Left ventricle myocardium inferior (tissue), 1 donor: Measurements from ENCODE around the gene NAV2. TPM values are rescaled to one million over a fixed set of nuclear protein-coding genes. Genes with fewer than 3 reads are reported as not detected.
A peak's percentile ranks its signal among the peaks of the same experiment; 100 is the strongest.

Source experiments
- DNase-seq: peaks from one replicate; pipeline ENCODE4 v3.0.0-alpha.2; 2020
- H3K27ac ChIP-seq: fragments of 200-600 bp; replicated peaks from 2 replicates; pipeline ENCODE4 v1.8.0; 2021
- H3K27me3 ChIP-seq: fragments of 200-600 bp; 2 replicates; pipeline ENCODE4 v1.8.0; 2021; ENCODE audit warnings: low read depth
- H3K36me3 ChIP-seq: fragments of 200-600 bp; 2 replicates; pipeline ENCODE4 v1.8.0; 2021
- H3K4me1 ChIP-seq: fragments of 200-600 bp; 2 replicates; pipeline ENCODE4 v1.8.0; 2021
- H3K4me3 ChIP-seq: fragments of 200-600 bp; 2 replicates; pipeline ENCODE4 v1.8.0; 2021; ENCODE audit warnings: mild to moderate bottlenecking, moderate library complexity
- H3K9me3 ChIP-seq: fragments of 200-600 bp; replicated peaks from 2 replicates; pipeline ENCODE4 v1.8.0; 2021
- intact Hi-C: fragments of 100-400 bp; cut with micrococcal nuclease; formaldehyde crosslinking; loops from one replicate; pipeline ENCODE4 v1.11.0; 2022
- long read RNA-seq: library from polyadenylated mRNA; unstranded; transcript quantifications from one replicate; pipeline ENCODE4 v2.0.0, GENCODE V29; 2021
- total RNA-seq: library from RNA; stranded (reverse); fragmentation: NEBNext Ultra II Directional; extraction: Animal tissue kit (Norgen Biotek cat#: 25700); gene quantifications from one replicate; pipeline ENCODE4 v1.2.1, GENCODE V29; 2021
- TF ChIP-seq, protein P1 (sequence below): fragments of 200-600 bp; IDR thresholded peaks from 2 replicates; pipeline ENCODE4 v1.8.0; 2021; ENCODE audit warnings: antibody characterized with exemption, mild to moderate bottlenecking, borderline replicate concordance
- donor health status: DM: no; HTN: yes; CAD: no; lungs with severe emphysema.

The NAV2 gene
- 14.3 TPM for total RNA-seq
- long read RNA-seq, partial matches to known transcripts: 4 of 8 reads
- long read RNA-seq, other reads (novel, unspliced or antisense): 4 of 8 reads

DNA sequence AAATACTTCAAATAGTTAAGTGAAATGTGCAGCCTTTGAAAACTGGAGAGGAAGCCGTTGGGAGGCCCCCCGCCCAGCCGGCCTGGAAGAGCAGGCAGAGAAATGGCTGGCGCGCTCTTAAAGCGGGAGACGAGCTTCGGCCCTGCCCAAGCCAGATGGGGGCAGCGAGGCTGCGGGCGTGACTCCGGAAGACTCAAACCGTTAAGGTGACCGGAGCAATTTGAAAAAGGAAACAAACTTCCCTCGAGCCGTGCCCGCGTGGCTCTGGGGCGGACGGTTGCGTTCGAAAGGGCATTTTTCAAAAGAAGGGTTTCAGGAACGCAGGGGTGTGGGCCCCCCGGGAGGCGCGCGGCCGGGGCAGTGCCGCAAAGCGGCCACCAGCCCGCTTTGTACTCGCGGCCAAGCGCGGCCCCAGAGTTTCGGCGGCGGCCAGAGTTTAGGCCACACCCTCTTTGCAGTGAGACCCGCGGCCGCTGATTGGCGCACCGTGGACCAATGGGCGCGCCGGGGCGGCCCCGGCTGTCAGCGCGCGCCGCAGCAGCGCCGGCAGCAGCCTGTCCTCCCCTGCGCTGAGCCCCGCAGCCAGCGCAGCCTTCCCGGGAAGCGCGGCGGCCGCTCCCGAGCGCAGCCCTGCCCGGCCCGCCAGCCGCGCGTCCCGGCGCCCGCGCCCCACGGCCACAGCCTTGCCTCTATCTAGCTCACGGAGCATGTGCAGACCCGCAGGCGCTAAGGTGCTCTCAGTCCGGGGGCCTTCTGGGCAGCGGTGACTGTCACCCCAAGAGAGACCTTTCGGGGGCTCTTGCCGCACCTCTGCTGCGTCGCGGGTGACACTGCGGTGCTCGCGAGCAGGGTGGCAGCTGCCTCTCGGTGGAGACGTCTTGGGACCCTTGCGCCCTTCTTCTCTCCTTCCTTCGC, at the start of gene NAV2:
TSS of gene NAV2 (plus strand) at position 557 of the 915 bp plus-strand sequence. CDS start 859 bp downstream, outside the sequence.
- Histone ChIP-seq H3K36me3 (no peaks in the 10 kb centered on the region), H3K9me3 (no peaks in the 10 kb centered on the region), H3K4me1 (peaks cover 66% of the 10 kb centered on the region), H3K27me3 (no peaks in the 10 kb centered on the region), H3K4me3 (peak within 1 kb of the TSS; percentile 87), H3K27ac (peak within 1 kb of the TSS; percentile 97)
- TF ChIP-seq, protein P1, sequence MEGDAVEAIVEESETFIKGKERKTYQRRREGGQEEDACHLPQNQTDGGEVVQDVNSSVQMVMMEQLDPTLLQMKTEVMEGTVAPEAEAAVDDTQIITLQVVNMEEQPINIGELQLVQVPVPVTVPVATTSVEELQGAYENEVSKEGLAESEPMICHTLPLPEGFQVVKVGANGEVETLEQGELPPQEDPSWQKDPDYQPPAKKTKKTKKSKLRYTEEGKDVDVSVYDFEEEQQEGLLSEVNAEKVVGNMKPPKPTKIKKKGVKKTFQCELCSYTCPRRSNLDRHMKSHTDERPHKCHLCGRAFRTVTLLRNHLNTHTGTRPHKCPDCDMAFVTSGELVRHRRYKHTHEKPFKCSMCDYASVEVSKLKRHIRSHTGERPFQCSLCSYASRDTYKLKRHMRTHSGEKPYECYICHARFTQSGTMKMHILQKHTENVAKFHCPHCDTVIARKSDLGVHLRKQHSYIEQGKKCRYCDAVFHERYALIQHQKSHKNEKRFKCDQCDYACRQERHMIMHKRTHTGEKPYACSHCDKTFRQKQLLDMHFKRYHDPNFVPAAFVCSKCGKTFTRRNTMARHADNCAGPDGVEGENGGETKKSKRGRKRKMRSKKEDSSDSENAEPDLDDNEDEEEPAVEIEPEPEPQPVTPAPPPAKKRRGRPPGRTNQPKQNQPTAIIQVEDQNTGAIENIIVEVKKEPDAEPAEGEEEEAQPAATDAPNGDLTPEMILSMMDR: peak; percentile 20
- DNase-seq: peak; percentile 94
- intact Hi-C loops: no loop called here

DNA sequence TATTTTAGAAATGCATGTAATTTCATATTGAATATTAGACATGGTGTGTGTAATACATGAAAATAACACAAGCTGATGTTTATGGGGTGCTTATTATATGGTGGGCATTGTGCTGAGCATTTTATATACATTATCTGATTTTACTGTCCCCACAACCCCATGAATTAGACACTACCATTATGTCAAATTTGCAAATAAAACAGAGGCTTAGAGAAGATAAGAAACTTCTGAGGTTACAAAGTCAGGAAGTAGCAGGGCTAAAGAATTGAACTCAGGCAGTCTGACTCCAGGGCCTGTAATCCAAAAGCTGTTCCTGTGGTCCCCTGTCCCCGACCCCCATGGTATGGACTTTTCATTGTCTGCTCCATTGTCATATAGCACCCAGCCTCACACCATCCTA, 49.4 kb upstream of the NAV2 start:
- intact Hi-C loops: no loop called here
- TF ChIP-seq, protein P1: no peak
- no peak overlapping the region for H3K4me3 ChIP-seq

DNA sequence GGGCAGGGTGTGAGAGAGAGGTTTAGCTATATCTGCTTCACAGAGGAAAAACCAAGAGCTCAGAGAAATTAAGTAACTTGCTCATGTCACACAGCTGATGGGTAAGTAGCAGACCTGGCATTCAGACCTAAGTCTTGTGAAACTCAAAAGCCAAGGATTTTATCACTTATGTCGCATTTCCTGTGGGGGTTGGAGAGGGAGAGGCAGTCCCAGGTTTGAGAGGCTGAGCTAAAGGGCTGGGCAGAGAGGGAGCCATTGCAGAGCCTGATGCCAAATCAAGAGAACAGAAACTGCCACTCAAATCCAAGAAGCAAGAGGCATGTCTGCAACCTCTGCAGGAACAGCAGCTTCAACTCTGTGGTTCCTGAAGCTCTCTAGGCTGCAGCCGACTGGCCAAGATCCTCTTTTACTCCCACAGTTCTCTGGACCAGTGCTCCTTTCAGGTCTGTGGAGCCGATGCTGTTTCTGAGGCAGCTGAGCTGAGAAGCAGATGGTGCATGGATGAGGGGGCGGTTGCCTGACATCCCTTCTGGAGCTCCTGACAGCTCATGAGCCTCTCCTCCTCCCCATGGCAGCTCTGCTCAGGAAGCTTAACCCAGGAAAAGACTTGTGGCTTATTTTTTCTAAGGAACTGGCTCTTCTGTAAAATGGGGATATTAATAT, 47.6 kb upstream of the NAV2 start:
- TF ChIP-seq, protein P1: no peak
- Histone ChIP-seq H3K4me1 (peaks cover 10% of the 10 kb centered on the region), H3K27me3 (no peaks in the 10 kb centered on the region), H3K27ac (peak overlapping the region; percentile 3), H3K4me3 (no peak overlapping the region), H3K9me3 (no peaks in the 10 kb centered on the region), H3K36me3 (no peaks in the 10 kb centered on the region)
- no peak for DNase-seq
- intact Hi-C loops: no loop called here

More for the DNA sequence above, 49.4 kb upstream of the NAV2 start:
- no peaks in the 10 kb centered on the region for H3K9me3 ChIP-seq
- H3K4me1 ChIP-seq: peaks cover 10% of the 10 kb centered on the region
- H3K27me3 ChIP-seq: no peaks in the 10 kb centered on the region
- H3K27ac ChIP-seq: no peak overlapping the region
- H3K36me3 ChIP-seq: no peaks in the 10 kb centered on the region
- no peak for DNase-seq

DNA sequence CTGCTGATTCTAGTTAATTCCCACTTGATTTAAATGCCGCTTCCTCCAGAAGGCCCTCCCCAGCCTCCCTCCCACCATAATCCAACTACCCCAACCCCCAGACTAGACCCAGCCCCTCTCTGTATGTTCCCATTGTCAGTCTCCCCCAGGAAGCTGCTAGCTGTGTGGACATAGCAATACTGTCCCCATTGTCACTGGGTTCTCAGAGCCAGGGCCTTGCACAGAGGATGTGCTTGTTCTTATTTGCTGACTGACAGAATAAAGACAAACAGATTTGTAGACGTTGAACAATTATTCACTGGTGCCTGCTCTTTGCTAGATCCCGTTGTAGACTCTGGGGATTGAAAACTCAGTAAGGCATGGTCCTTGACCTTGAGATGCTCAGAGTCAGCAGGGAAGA, 45.7 kb upstream of the NAV2 start:
- Histone ChIP-seq H3K27me3 (no peaks in the 10 kb centered on the region), H3K36me3 (no peaks in the 10 kb centered on the region)
- TF ChIP-seq, protein P1: no peak

DNA sequence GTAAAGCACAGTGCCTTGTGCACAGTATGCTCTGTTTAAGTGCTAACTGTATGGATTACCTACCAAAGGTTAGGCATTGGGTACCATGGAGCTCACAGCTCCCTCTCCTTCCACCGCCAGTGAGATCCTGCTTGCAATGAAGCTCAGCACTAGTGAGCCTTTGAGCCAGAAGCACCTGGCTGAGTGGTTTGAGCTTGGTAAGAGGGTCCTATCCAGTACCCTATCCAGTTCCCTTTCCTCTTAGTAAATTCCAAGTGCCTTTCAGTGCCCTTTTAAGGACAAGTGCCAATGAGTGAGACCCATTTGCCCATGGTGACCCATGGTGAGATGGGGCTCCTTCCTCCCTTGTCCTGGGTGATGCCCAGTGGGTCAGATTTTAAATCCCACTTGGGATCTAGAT, 43.1 kb upstream of the NAV2 start:
- H3K4me3 ChIP-seq: no peak overlapping the region
- TF ChIP-seq, protein P1: no peak
- intact Hi-C loops: no loop called here
- no peaks in the 10 kb centered on the region for H3K9me3 ChIP-seq
- no peaks in the 10 kb centered on the region for H3K27me3 ChIP-seq
- H3K27ac ChIP-seq: no peak overlapping the region
- DNase-seq: no peak
- peaks cover 28% of the 10 kb centered on the region for H3K4me1 ChIP-seq
- H3K36me3 ChIP-seq: no peaks in the 10 kb centered on the region

More for the DNA sequence above, 45.7 kb upstream of the NAV2 start:
- Histone ChIP-seq H3K9me3 (no peaks in the 10 kb centered on the region), H3K4me1 (peaks cover 10% of the 10 kb centered on the region), H3K27ac (no peak overlapping the region), H3K4me3 (no peak overlapping the region)
- intact Hi-C loops: no loop called here
- DNase-seq: no peak
